Nasal cavity respiratory epithelium epithelial cell of viscerocranial mucosa (primary cell): ENCODE results near the gene OVCA2. TPM values are rescaled to one million over a fixed set of nuclear protein-coding genes. Genes with fewer than 3 reads are reported as not detected.

Experiments
- total RNA-seq: library from RNA; depleted of rRNA; stranded (reverse); fragments of >200 nt; gene quantifications from 2 replicates; pipeline ENCODE4 v1.2.3, GENCODE V29; 2014

The OVCA2 gene
- 23.3 and 91.2 TPM in 2 replicates for total RNA-seq

DNA sequence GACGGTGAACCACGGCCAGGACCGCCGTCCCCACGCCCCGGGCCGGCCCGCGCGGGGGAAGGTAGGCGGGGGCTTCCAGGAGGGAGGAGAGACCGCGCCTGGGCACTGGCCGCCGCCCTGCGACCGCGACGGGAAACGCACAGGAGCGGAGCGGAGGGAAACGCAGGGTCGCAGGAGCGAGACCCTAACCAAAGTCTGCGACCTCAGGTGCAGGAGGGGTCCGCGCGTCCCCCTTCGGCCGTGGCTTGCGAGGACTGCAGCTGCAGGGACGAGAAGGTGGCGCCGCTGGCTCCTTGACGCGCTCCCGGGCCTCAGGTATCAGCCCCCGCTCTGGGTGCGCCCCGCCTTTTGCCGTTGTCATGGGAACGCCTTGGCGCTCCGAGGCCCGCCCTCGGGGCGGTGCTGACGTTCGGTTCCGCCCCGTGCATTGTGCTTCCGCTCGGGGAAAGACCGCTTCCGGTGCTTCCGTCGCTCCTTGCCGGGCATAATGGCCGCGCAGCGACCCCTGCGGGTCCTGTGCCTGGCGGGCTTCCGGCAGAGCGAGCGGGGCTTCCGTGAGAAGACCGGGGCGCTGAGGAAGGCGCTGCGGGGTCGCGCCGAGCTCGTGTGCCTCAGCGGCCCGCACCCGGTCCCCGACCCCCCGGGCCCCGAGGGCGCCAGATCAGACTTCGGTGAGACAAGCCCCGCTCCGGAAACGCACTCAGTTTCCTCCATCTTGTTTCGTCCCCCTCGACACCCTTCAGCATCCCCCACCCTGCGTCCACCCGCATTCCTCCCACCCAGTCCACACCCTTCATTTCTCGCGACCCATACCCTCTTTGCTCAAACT, at the start of gene OVCA2:
TSS of gene OVCA2 (plus strand) at position 462 of the 829 bp plus-strand sequence. CDS start at position 488, 26 bp downstream.

DNA sequence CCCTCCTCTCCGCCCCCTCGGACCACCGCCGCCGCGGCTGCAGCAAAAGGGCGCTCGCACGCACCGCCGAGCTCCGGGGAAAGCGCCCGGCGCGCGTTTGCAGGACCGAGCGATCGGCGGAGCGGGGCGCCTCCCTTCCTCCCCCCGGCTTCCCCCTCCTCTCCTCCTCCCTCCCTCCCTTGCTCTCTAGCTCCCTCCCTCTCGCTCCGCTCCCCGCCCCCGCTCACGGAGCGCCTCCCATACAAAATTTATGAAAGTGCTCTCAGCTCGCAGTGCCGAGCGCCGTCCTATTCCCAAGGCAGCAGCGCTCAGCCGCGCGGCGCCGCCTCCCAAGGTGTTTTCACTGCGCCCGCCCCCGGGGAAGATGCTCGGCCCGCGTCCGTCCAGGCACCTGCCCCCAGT, 16.6 kb upstream of the OVCA2 start, which contains the start of gene RTN4RL1:
TSS of gene RTN4RL1 (minus strand) at position 115 of the 402 bp plus-strand sequence. CDS start 469 bp downstream, outside the sequence.

DNA sequence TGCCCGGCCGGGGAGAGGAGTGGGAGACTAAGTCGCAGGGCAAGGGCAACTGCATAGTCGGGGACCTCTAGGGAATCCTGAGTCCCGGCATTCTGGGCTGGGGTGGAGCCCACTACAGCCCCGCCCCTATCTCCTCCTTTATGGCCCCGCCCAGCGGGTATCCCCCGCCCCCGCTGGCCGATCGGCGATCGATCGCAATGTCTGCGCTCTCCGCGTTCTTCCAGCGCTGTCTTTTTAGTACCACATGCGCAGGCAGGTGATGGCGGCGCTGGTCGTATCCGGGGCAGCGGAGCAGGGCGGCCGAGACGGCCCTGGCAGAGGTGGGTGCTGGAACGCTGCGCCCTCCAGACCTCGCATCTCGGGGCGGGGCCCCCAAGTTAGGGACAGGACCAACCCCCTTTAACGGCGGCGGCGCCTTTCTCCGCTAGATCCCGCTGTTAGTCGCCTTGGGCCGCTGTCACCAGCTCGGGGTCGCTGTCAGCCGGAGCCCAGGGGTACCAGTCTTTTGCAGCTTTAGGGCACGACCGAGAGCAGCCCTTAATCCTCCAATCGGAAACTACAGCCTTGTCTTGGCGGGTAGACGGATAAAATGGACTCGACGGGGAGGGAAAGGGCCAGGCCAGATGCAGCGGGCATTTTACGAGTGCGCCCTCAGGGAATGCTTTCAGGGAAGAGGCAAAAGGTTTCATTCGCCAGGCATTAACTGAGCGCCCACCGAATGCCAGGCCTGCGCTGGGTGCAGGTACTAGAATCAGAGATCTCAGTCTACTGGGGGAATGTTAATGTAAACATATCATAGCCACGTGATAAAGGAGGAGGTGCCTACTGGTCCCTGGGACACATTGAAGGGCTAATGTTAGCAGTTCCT, 11.7 kb upstream of the OVCA2 start, which contains the start of gene DPH1:
TSS of gene DPH1 (plus strand) at position 243 of the 868 bp plus-strand sequence. CDS start at position 260, 17 bp downstream.

DNA sequence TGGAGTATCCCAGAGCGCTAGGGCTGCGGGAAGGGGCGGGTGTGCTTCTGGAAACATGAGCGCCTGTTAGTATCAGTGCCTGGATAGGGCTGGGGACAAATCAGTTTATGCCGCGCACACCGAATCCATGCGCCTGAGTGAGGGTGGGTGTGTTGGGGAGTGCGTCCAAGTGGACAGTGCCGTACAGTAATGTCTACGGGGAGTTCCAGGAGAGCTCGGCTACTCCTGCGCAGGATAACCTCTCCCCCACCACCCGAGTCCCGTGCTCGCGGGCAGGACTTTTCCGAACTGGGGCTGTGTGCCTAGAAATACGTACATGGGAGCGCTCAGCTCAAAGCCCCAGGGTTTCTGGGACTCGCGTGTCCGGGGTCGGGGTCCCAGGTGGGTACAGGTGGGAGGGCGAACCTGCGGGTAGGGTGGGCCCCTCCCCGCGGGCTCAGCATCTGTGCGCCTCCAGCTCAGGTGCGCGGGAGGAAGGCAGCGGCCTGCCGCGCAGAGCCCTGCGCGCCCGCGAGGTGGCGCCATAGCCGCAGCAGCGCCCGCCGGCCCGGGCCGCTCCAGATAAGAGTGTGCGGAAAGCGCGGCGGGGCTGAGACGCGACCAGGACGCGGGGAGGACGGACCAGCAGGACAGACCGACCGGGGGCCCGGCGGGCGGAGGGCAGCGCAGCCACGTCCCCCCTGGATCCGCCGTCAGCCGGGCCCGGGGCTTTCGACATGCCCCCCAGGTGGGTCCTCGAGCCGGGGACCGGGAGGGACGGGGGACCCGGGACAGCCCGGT, 12.9 kb downstream of the OVCA2 start, which contains the start of gene HIC1:
TSS of gene HIC1 (plus strand) at position 592 of the 780 bp plus-strand sequence. CDS start 1,588 bp downstream, outside the sequence.

Other genes with a start within 250 kb of the OVCA2 start
- 8.5 and 11.2 TPM in 2 replicates for gene SMYD4, start 212.1 kb upstream of the OVCA2 start, total RNA-seq
- 29.4 and 54.2 TPM in 2 replicates for gene RPA1, start 212.0 kb upstream of the OVCA2 start, total RNA-seq
- gene RTN4RL1, start 16.7 kb upstream of the OVCA2 start, total RNA-seq, result 0.34 and 0.71 TPM in 2 replicates
- gene DPH1, start 11.9 kb upstream of the OVCA2 start, total RNA-seq, result 12.3 and 22.1 TPM in 2 replicates
- 1.4 and 3.3 TPM in 2 replicates for gene HIC1, start 13.1 kb downstream of the OVCA2 start, total RNA-seq